Transverse colon (tissue), 4 donors: ENCODE results near the gene METTL5.

Experiments
- CTCF ChIP-seq, 5 experiments: fragments of 200-600 bp in 3 of 5; fragments of 450-650 bp in 2 of 5; sonication (generic) in 3 of 5; IDR thresholded peaks; 1 replicate in 2 of 5; 2 replicates in 3 of 5; pipeline ENCODE4 v1.5.1; 2016 to 2017; ENCODE audit warnings: antibody characterized with exemption in 5 of 5, inconsistent platforms in 3 of 5, mild to moderate bottlenecking in 2 of 5, moderate library complexity in 1 of 5
- EP300 ChIP-seq: sonication (generic); formaldehyde crosslinking; IDR thresholded peaks from one replicate; pipeline ENCODE4 v1.6.1; 2017; ENCODE audit warnings: antibody characterized with exemption, low read depth
- POLR2A ChIP-seq: fragments of 450-650 bp; IDR thresholded peaks from one replicate; pipeline ENCODE4 v1.6.1; 2016; ENCODE audit warnings: antibody characterized with exemption, mild to moderate bottlenecking, moderate library complexity
- POLR2AphosphoS5 ChIP-seq, 3 donors: sonication (generic); formaldehyde crosslinking; IDR thresholded peaks; one replicate each; pipeline ENCODE4 v1.6.1; 2016; ENCODE audit warnings: antibody characterized with exemption in 3 of 3

DNA sequence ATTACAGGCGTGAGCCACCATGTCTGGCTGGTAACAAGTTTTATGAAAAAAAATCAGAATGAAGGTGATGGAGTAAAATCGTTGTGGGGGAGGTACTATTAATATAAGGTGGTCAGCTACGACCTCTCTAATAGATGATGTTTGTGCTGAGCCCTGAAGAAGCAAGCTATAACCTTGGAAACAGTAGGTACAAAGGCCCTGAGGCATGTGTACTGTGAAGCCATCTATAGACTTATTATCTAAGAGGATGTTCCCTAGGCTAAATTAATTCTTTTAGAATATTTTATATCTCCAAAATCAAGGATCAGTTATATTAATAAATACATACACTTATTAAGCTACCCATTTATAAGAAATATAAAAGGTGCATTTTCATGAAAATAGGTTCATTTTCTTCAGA, 49.4 kb downstream of the METTL5 start:
- TF ChIP-seq CTCF (IDR thresholded peaks at IDR 0.05) (no peak), EP300 (no peak), POLR2AphosphoS5 (IDR thresholded peaks at IDR 0.05) (no peak), POLR2A (no peak)
